ENCODE measurements around the gene KANSL2.
A peak's percentile ranks its signal among the peaks of the same experiment; 100 is the strongest.
"Not testable (repeated sequence)": the region's sequence is repeated elsewhere in the genome, so short reads cannot be mapped to it uniquely, and the experiment has no call there.

The KANSL2 gene, protein sequence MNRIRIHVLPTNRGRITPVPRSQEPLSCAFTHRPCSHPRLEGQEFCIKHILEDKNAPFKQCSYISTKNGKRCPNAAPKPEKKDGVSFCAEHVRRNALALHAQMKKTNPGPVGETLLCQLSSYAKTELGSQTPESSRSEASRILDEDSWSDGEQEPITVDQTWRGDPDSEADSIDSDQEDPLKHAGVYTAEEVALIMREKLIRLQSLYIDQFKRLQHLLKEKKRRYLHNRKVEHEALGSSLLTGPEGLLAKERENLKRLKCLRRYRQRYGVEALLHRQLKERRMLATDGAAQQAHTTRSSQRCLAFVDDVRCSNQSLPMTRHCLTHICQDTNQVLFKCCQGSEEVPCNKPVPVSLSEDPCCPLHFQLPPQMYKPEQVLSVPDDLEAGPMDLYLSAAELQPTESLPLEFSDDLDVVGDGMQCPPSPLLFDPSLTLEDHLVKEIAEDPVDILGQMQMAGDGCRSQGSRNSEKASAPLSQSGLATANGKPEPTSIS

DNA sequence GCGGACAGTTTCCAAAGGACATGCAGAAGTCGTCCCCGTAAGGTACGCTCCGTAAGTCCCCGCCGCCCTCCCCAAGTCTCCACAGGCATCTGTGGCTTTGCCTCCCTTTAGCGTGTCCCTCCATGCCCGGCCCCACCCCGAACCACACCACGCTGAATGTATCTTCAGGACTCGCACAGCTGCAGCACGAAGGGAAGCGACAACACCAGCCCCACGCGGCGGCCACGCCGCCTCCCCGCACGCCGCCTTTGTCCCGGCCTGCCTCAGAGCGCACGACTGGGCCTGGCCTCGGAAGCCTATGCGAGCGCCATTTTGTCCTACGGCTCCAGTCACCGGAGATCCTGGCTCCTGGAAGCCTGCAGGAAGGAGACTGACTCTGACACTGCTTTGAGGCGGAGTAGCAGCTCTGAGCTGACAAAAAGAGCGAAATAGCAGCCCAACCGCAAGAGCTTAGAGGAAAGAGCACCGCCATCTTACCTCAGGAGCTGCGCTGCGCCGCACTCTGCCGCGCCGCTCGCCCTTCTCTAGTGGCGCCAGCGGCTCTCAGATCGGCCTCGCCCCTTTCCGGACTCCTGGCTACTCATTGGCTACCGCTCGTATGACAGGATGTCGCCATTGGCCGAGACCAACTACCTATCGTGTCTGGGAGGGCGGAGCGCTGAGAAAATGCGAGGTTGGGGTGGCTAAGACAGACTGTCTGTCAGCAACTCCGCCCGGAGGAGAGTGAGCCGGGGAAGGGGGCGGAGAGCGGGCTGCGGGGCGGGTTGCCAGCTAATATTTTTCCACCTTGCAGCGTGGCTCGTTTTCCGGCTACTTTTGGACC, at the start of gene KANSL2:
Gene KANSL2 (minus strand): TSS at position 529 of the 823 bp plus-strand sequence. CDS start 606 bp downstream, outside the sequence.
- DNase-seq, result peak; percentile 98

DNA sequence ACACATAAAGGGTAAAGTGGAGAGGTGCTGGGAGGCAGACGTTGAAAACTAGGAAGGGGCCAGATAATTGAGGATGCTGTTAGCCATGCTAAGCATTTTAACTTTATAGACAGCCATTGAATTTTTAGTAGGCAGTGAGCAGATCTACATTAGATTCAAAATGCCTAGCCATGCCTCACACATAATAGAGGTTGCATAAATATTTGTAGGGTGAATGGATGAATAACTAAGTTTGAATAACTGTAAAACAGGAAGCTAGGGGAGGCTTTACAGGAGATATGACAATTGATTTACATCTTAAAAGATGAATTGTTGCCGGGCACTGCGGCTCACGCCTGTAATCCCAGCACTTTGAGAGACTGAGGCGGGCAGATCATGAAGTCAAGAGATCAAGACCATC, 46.8 kb upstream of the KANSL2 start:
- no peak for DNase-seq

DNA sequence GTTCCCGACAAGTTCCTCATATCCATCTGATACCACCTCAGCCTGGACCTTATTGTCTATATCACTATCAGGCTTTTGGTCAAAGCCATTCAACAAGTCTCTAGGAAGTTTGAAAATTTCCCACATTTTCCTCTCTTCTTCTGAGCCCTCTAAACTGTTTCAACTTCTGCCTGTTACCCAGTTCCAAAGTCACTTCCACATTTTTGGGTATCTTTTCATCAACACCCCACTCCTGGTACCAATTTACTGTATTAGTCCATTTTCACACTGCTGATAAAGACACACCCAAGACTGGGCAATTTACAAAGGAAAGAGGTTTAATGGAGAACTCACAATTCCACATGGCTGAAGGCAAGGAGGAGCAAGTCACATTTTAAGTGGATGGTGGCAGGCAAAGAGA, 38.7 kb upstream of the KANSL2 start:
- DNase-seq, result not testable (repeated sequence)

DNA sequence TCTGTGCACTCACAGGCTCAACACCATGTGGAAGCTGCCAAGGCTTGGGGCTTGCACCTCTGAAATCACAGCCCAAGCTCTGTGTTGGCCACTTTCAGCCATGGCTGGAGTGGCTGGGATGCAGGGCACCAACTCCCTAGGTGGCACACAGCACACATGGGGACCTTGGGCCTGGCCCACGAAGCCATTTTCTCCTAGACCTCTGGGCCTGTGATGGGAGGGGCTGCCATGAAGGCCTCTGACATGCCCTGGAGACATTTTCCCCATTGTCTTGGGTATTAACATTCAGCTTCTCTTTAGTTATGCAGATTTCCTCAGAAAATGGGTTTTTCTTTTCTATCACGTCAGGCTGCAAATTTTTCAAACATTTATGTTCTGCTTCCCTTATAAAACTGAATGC, 38.1 kb upstream of the KANSL2 start:
- DNase-seq, result not testable (repeated sequence)

DNA sequence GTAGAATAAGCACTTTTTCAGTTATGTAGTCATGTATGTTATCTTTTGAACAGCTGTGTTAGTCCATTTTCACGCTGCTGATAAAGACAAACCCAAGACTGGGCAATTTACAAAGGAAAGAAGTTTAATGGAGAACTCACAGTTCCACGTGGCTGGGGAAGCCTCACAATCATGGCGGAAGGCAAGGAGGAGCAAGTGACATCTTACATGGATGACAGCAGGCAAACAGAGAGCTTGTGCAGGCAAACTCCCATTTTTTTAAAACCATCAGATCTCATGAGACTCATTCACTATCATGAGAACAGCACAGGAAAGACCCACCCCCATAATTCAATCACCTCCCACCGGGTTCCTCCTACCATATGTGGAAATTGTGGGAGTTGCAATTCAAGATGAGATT, 37.0 kb upstream of the KANSL2 start:
- DNase-seq, result not testable (repeated sequence)

DNA sequence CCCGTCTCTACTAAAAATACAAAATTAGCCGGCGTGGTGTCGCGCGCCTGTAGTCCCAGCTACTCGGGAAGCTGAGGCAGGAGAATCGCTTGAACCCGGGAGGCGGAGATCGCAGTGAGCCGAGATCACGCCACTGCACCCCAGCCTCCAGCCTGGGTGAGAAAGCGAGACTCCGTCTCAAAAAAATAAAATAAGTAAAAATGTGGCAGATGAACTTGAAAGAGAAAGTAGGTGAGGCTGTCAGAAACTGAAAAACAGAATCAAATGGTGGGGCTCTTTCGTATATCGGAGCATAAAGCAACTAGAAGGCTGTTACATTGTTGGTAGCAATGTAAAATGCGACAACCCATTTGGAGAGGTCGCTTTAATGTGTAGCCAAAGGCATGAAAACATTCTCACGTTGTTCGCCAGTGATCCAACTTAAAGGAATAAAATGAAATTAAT, 35.2 kb upstream of the KANSL2 start:
- DNase-seq, result peak; percentile 14

DNA sequence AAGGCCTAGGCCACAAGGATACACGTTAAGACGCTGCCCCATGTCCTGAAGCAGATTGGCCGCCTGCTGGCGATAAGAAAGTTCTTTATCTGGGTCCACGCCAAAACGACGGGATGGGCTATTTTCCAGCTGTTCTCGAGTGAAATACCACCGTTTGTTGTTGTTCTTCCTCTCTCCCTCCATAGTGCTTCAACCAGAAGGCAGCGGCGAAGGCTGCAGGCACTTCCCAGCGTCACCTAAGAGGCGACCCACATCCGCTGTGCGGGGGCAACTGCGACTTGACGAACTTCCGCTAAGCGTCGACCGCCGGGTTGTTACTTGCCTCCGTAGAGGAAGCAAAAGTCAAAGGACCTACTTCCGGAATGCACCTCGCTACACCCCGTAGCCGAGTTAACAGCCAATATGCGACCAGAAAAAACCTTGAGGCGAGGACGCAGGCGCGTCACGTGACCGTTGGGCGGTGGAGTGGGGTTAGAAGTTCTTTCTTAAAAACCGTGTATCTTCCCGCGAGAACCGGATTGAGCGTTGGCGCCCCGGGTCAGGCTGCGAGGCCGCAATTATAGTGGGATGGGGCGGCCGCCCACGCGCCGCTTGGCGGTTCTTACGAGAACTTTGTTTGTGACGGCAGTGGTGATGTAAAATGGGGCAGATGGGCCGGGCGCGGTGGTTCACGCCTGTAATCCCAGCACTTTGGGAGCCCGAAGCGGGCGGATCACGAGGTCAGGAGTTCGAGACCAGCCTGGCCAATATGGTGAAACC, 34.6 kb upstream of the KANSL2 start, which contains the start of gene CCNT1:
Gene CCNT1 (minus strand): TSS at position 215 of the 759 bp plus-strand sequence. CDS start 32 bp downstream, at position 183.
- peak; percentile 92 for DNase-seq

DNA sequence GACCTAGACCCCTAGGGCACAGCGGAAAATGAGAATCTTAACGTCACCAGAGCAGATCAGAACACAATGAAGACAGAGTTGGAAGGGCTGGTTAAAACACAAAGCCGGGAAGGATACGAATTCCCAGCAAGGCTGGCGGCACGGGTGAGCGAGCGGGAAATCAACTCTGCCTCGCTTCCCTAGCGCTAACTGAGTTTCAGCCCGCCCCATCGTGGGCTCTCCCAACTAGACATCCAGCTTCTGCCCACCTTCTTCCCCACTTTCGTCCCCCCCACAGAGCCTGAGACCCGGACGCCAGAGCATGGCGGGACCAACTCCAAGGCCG, 34.1 kb upstream of the KANSL2 start:
- DNase-seq, result no peak

DNA sequence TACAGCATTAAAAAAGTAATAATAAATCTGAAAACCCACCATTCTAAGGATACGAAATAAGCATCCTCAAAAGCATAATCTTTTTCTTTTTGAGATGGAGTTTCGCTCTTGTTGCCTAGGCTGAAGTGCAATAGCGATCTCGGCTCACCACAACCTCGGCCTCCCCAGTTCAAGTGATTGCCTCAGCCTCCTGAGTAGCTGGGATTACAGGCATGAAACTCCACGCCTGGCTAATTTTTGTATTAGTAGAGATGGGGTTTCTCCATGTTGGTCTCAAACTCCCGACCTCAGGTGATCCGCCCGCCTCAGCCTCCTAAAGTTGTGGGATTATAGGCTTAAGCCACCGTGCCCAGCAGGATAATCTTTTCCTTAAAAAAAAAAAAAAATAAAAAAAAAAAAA, 30.2 kb upstream of the KANSL2 start:
- no peak for DNase-seq

DNA sequence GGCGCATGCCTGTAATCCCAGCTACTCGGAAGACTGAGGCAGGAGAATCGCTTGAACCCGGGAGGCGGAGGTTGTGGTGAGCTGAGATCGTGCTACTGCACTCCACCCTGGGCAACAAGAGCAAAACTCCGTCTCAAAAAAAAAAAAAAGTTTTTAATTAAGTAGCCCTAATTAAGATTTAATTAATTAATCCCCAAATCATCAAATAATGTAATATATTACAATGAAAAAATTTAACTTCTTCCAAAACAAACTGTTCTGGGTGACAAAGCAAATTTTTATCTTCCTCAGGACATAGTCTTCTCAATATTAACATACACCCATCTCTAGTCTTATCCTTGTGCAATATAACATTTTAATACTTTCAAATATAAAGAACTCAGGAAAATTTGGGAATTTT, 16.8 kb upstream of the KANSL2 start:
- not testable (repeated sequence) for DNase-seq

DNA sequence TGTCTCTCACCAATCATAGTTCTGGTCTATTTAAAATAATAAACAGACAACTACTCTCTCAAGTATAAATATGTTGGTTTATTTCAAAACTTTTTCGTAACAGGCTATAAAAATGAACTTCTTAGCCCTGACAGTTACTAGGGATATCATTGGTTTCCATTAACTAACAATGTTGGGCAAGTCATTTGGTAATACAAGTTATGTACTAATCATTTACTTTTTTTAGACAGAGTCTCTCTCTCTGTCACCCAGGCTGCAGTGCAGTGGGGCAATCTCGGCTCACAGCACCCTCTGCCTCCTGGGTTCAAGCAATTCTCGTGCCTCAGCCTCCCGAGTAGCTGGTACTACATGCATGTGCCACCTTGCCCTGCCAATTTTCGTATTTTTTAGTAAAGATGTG, 14.6 kb upstream of the KANSL2 start:
- no peak for DNase-seq

DNA sequence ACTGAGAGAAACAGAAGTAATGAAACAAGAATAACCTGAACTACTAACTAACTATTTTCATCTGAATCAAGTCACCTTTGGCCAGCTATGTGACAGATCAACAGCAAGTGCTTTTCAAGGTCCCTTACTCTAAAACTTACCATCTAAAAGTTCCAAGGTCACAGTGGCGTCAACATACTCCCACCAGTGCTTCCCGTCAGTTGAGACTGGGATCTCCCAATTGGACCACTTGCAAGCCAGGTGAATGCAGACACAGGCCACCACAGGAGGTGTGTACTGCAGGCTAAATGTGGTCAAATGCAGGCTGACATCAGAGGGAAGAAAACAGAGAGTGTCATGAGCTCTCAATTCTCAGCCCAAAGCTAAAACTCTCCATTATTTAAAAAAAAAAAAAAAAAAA, 13.8 kb upstream of the KANSL2 start:
- DNase-seq, result no peak

DNA sequence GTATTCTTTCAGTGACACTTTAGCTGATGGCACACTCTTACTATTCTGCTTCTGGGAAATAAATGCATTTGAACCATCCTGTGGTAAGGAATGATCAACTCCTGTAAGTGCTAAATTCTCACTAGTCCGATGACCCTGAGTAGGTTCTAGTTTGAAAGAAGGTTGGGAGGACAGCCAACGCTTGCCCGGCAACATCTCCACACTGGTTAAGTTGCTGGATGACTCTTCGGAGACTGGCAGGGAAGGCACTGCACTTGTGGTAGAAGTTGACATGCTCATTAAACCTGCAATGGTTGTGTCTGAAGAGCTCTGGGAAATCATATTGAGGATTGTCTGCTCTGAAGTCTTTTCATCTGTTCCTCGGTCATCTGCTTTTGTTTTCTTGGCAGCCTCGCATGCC, 12.0 kb upstream of the KANSL2 start:
- DNase-seq, result no peak

DNA sequence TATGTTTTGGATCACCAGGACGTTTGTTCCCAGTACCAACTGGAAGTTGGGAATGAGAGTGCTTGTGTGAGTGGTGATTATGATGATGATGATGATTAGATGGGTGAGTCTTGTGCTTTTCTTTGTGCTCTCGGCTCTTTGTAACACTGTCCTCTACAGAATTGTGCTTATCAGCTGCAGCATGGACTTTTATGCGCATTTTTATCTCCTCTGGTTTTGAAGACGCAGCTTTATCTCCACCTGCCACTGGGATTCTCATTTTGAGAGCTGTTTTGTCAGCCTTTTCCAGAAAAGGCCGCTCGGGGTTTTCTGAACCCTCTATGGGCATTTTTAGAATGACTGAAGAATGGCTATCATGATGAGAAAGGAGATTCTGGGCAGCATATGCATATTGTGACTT, 11.5 kb upstream of the KANSL2 start:
- DNase-seq, result no peak

DNA sequence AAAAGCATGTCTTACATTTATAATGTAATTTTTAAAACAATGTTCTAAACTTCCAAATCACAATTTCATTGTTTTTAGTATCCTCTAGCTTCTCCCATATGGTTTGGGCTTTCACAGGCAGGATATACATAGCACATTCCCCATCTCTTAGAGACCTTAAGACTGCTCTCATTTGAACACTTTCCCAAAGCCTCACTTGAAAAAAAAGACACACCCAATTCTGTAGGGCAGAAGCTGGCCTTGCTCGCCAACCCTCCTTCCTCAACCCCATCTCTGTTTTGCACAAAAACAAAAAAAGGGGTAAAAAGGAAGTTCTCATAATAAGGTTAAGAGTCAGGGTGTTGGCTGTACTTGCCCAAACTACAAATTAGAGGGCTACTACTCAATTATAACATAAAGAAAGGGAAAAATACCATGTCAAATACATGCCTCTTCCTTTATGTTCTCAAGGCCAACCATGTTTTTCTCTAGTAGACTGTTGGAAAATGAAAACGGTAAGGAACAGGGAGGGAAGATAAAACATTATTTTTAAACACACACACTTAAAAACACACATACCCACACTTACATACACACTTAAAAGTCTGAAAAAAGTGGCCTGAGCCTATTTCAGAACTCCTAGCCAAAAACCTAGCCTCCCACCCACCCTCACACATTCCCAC, 9.9 kb upstream of the KANSL2 start:
- DNase-seq, result no peak

DNA sequence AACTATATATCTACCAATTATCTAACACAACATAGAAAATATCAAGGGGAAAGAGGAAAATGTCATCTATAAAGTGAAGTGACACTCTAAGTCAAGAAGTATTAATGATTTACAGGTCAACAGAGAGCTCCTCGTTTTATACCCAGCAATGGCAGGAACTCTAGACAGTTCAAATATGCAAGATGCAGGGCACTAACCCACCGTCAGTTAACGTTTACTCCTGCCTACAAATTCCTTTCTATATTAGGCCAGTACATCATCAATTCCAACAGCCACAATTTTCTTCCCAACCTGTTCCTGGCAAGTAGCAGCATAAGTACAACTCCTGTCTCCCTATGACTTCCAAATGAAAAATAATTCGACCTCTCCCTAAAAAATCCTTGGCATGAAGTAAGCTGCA, 9.0 kb upstream of the KANSL2 start:
- no peak for DNase-seq

DNA sequence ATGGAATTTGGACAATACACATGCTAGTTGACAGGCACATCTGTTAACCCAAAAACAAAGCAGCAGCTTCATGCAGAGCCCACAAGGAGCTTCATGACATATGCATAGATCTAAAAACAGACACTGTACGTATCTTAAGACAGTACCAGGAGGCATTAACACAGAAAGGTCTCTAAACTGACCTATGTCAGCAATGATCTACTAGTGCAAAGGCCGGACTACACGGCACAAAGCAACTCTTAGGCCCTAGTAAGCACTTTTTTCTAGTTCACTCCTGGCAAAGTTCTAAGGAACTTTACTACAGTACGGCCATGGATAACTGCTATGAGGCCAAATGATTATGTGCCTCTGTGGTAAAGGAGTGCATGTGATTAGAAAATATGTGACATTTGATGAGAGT, 8.4 kb upstream of the KANSL2 start:
- no peak for DNase-seq

DNA sequence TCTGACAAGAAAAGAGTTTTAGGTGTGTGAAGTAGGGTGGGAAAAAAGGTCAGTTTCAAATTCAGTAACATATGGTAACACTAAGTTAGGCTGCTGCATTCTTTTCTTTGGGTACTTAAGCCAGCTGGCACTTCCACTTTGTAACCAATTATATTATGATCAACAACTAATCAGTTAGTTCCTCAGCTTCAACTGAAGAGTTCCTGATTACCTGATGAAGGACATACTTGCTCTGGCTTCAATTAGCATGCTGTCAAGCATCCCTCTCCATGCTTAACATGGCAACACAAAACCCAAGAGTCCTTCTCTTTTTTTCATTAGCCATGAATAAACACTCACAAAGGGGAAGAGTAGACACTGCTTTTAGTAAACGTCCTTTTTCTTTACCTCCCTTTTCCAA, 6.8 kb upstream of the KANSL2 start:
- DNase-seq, result no peak

DNA sequence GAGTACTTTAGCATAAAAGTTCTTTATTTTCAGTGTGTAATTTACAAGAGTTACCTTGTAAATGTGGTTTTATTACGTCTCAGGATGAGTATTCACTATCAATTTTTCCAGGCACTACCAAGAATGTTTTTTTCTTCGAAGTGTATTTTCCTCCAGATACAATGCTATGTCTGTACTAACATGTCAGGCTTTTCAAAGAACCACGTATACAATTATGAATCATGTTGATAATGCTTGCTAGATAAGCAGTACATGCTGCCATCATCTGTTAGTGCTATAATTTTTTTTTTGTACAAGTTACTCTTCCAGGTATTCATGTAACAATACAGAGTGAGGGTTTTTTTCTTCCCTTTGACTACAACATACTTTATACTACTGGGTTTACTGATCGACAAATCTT, 5.6 kb upstream of the KANSL2 start:
- no peak for DNase-seq

DNA sequence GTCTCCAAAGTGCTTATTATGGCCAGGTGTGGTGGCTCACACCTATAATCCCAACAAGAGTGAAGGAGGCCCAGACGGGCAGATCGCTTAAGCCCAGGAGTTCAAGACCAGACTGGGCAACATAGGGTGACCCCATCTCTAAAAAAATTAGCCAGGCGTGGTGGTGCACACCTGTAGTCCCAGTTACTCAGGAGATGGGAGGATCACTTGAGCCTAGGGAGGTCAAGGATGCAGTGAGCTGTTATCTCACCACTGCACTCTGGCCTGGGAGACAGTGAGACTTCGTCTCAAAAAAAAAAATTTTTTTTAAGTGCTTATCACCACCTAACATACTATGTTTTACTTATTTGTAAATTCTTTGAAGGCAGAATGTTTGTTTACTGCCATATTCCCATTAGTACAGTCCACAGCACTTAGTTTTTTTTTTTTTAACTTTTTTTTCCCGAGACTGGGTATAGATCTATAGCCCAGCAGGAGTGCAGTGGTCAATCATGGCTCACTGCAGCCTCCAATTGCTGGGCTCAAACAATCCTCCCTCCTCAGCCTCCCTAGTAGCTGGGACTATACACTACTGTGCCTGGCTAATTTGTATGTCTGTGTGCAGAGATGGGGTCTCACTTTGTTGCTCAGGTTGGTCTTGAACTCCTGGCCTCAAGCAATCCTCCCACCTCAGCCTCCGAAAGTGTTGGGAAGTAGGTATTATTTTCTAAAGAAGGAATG, 4.7 kb upstream of the KANSL2 start:
- no peak for DNase-seq

DNA sequence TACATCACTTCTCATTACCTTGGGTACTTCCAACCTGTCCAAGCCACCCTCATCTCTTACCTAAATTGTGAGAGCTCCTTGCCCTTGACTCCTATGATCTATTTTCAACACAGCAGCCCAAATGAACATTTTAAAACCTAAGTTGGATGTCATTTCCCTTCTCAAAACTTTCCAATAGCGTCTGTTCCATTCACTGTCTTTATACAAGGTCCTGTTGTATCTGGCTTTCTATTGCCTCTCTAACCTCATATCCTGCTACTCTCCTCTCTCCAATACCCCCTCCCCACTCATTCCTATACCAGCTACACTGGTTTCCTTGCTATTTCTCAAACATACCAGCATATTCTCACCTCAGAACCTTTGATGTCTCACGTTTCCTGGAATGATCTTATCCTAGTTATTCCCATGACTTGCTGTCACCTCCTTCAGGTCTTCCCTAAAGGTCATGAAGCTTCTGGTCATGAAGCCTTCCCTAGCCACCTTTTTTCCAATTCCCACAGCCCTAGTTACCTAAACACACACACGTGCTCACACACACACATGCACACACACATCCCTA, 4.1 kb upstream of the KANSL2 start:
- DNase-seq, result no peak

DNA sequence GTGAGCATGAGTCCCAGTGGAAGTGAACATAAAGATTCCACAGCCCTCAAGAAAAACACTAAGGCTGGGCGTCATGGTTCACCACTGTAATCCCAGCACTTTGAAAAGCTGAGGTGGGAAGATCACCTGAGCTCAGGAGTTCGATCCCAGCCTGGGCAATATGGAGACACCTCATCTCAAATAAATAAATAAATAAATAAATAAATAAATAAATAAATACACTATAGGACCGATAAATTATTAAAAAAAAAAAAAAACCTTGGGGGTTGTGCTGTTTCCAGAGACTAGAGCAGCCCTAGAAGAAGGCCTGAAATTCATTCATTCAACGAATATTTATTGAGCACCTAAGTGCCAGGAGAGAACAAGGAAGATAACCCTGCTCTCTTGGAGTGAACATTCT, 1.5 kb upstream of the KANSL2 start:
- no peak for DNase-seq
